Hematopoietic multipotent progenitor cell treated with erythropoietin and hydrocortisone succinate and interleukin-3 and kit ligand, for 17 days (in vitro differentiated cells): ENCODE data around the gene CLDN9.
"Not testable (repeated sequence)": the region's sequence is repeated elsewhere in the genome, so short reads cannot be mapped to it uniquely, and the experiment has no call there.

ENCODE experiments used
- DNase-seq: peaks from one replicate; pipeline ENCODE4 v3.0.0-alpha.2; 2015; ENCODE audit warnings: low spot score

CLDN9 gene

GRCh38 chr16:3032624-3033023, 19.9 kb downstream of the CLDN9 start:
- no peak for DNase-seq

- no peak for DNase-seq
These were observed 22.7 kb downstream of the CLDN9 start for GRCh38 chr16:3035289-3035971.

- no peak for DNase-seq
These were observed 23.4 kb downstream of the CLDN9 start for GRCh38 chr16:3035972-3036725.

GRCh38 chr16:3036726-3037315, 24.1 kb downstream of the CLDN9 start, which contains the start of gene BICDL2:
BICDL2 (minus strand) TSS chr16:3036944; CDS start chr16:3035496, 1,448 bp downstream.
- DNase-seq, result no peak

GRCh38 chr16:3038256-3038655, 25.5 kb downstream of the CLDN9 start:
- no peak for DNase-seq

GRCh38 chr16:3038896-3039295, 26.2 kb downstream of the CLDN9 start:
- no peak for DNase-seq

GRCh38 chr16:3042376-3042775, 29.7 kb downstream of the CLDN9 start:
- DNase-seq, result no peak

- no peak for DNase-seq
These were observed 32.0 kb downstream of the CLDN9 start for GRCh38 chr16:3044708-3045107.

GRCh38 chr16:3045758-3046640, 33.3 kb downstream of the CLDN9 start, which contains the start of gene MMP25:
MMP25 (plus strand) TSS chr16:3046561; CDS start chr16:3046918, 357 bp downstream.
- no peak for DNase-seq

GRCh38 chr16:3046641-3047386, 34.1 kb downstream of the CLDN9 start:
- no peak for DNase-seq

GRCh38 chr16:3047387-3047720, 34.6 kb downstream of the CLDN9 start:
- no peak for DNase-seq

GRCh38 chr16:3049921-3050481, 37.3 kb downstream of the CLDN9 start:
- DNase-seq, result no peak

- no peak for DNase-seq
These were observed 37.8 kb downstream of the CLDN9 start for GRCh38 chr16:3050487-3050886.

- no peak for DNase-seq
These were observed 38.3 kb downstream of the CLDN9 start for GRCh38 chr16:3051009-3051408.

- DNase-seq, result no peak
These were observed 38.8 kb downstream of the CLDN9 start for GRCh38 chr16:3051494-3051893.

- not testable (repeated sequence) for DNase-seq
These were observed 40.0 kb downstream of the CLDN9 start for GRCh38 chr16:3052571-3053329.

GRCh38 chr16:3053330-3053710, 40.6 kb downstream of the CLDN9 start:
- not testable (repeated sequence) for DNase-seq

GRCh38 chr16:3054965-3055733, 42.4 kb downstream of the CLDN9 start:
- no peak for DNase-seq

GRCh38 chr16:3055734-3056115, 43.0 kb downstream of the CLDN9 start:
- DNase-seq, result not testable (repeated sequence)
